ENCODE data around the gene TTLL5. TPM values are rescaled to one million over a fixed set of nuclear protein-coding genes. Genes with fewer than 3 reads are reported as not detected.

Gene TTLL5
- total and polyA plus RNA-seq, 2 of the 4 experiments (the other 2 are of a cell fraction) = 11.9 to 16.7 TPM

- Histone ChIP-seq H3K9me3 (ENCODE audit: control insufficient read depth, insufficient read depth, low read length) (0 out of 2 replicates have a peak, but pooled peaks cover 1% of the 10 kb centered on the region), H3K27me3 (ENCODE audit: control insufficient read depth, insufficient read depth, low read length) (no peaks in the 10 kb centered on the region), H3K36me3 (ENCODE audit: control insufficient read depth, insufficient read depth, low read length) (peaks cover 16% of the 10 kb centered on the region), H3K27ac (ENCODE audit: insufficient read depth, low read length) (no peak overlapping the region), H3K79me1 (ENCODE audit: low read depth in 1 of 2, low read length in 2 of 2) (no peaks in the 10 kb centered on the region), H4K91ac (ENCODE audit: insufficient read depth, low read depth, low read length) (no peak overlapping the region), H3K9me1 (ENCODE audit: insufficient read depth, low read length) (no peaks in the 10 kb centered on the region), H3K14ac (replicated peaks; ENCODE audit: low read depth, low read length) (no peak overlapping the region), H3K9ac (ENCODE audit: low read depth, low read length) (no peak overlapping the region), H3K56ac (ENCODE audit: extremely low read depth, insufficient read depth, low read length) (no peak overlapping the region), H2BK5ac (ENCODE audit: low read depth, low read length, poor library complexity, severe bottlenecking) (no peak overlapping the region), H3K4me2 (ENCODE audit: low read depth, low read length) (no peak overlapping the region), H3K4me3 (ENCODE audit: insufficient read depth, low read depth, low read length) (no peak overlapping the region), H3K4me1 (ENCODE audit: control insufficient read depth, insufficient read depth, low read length) (peaks cover 2% of the 10 kb centered on the region; the same call in 1 of the 2 replicates), H4K20me1 (ENCODE audit: insufficient read depth, low read length) (no peaks in the 10 kb centered on the region), H4K8ac (ENCODE audit: low read depth in 2 of 2, low read length in 2 of 2) (no peak overlapping the region), H2AK5ac (ENCODE audit: low read depth, low read length) (no peak overlapping the region), H2AK9ac (replicated peaks; ENCODE audit: low read depth, low read length, poor library complexity) (no peak overlapping the region), H2BK15ac (ENCODE audit: low read depth, low read length) (no peak overlapping the region), H3K4ac (ENCODE audit: low read depth, low read length) (no peak overlapping the region), H3K18ac (ENCODE audit: low read depth, low read length) (no peak overlapping the region), H4K5ac (ENCODE audit: low read depth, low read length) (no peak overlapping the region), H2AFZ (replicated peaks; ENCODE audit: low read length, poor library complexity) (no peak overlapping the region), H2BK120ac (ENCODE audit: low read depth, low read length) (no peak overlapping the region), H3K23ac (ENCODE audit: low read depth, low read length) (no peak overlapping the region), H2BK20ac (ENCODE audit: low read depth, low read length) (no peak overlapping the region)
- dilution Hi-C loops (cut with HindIII; ENCODE audit: low sequenced_read_pairs, unreplicated experiment) (no loop called here), in situ Hi-C loops (cut with MboI; ENCODE audit: low sequenced_read_pairs) (no loop called here), intact Hi-C loops (cut with micrococcal nuclease) (no loop called here)
- TF ChIP-seq CTCF (conservative IDR thresholded peaks at IDR 0.05; ENCODE audit: low read depth, low read length) = no peak
- no peak for TF ChIP-seq CHD1 (IDR thresholded peaks at IDR 0.05; ENCODE audit: low read depth, low read length)
- TF ChIP-seq MAZ (IDR thresholded peaks at IDR 0.05; ENCODE audit: borderline replicate concordance, low read depth, low read length) = no peak
- no peak for TF ChIP-seq ELK1 (IDR thresholded peaks at IDR 0.05; ENCODE audit: borderline replicate concordance, low read depth, low read length)
- TF ChIP-seq FOS (IDR thresholded peaks at IDR 0.05; ENCODE audit: low read depth, low read length) = no peak
- TF ChIP-seq RCOR1 (IDR thresholded peaks at IDR 0.05; ENCODE audit: insufficient replicate concordance, low read length) = no peak
- TF ChIP-seq MAFK (IDR thresholded peaks at IDR 0.05; ENCODE audit: low read depth, low read length) = no peak
- no peak for TF ChIP-seq SMC3 (IDR thresholded peaks at IDR 0.05; ENCODE audit: low read depth, low read length)
- TF ChIP-seq RAD21 (IDR thresholded peaks at IDR 0.05; ENCODE audit: low read length) = no peak
- TF ChIP-seq NFE2L2 (IDR thresholded peaks at IDR 0.05; ENCODE audit: low read depth, low read length) = no peak
- WGBS, 2 experiments (ENCODE audit: extremely low coverage in 2 of 2, insufficient read length in 1 of 2) = no CpG with 5 or more reads among the region's 1 CpG
- DNase-seq (no peak), ATAC-seq (ENCODE audit: low read depth) (no peak)
- CTCF ChIA-PET = interaction anchor here (1.3 to 1.5 kb wide), 2 partner anchors 12 to 282 kb away, joined by 3 to 4 read pairs; no protein-coding TSS in a partner anchor
- BruUV-seq (replicated peaks) = no TSS peak
- POLR2A ChIA-PET (ENCODE audit: unreplicated experiment) = no interaction called here
Measured at GRCh38 chr14:75697386-75697785, 36.3 kb downstream of the TTLL5 start.
